HG02763 (cell line): ENCODE data around the gene CPNE1.
"Not testable (repeated sequence)": the region's sequence is repeated elsewhere in the genome, so short reads cannot be mapped to it uniquely, and the experiment has no call there.

Experiments used
- ATAC-seq: cut with Tn5 transposase; IDR thresholded peaks from one replicate; pipeline ENCODE4 v1.9.1; 2021; ENCODE audit warnings: mild to moderate bottlenecking, moderate library complexity; ENCODE audit not compliant: unreplicated experiment

Gene CPNE1

DNA sequence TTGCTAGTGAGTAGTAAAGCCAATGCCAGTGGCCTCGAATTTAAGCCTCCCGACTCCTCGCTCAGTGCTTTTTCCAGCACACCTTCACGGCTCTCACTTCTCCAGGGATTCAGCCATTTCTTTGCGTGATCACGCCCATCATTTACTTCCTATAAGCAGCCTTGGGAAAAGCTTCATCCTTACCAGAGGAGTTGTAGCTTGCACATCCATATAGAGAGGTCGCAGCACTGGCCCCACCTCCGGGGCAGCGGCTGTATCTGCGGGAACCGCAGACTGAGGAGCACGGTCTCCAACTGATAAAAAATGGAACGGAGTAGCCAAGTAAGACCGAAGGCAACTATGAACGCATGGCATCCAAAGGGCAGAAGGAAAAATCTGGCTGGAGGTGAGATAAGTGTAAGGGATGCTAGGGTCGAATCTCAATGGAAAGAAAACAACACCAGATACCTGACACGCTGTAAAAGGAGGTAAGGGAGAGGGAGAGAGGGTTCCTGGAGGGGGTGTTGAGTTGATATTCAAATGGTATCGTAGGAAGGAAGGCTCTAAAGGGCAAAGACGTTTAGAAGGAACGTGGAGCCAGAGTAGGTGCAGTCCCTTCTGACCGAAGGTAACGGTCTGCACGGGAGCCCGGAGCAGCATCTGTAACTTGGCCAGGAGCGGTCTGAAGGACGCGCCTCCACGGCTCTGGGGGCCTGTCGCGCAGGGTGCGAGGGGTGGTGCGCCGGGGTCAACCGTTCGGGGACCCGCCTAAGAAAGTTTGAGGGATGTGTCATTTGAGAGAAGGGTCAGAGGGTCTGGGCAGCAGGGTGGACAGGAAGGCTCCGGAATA lies 33.8 kb upstream of the CPNE1 start:
- peak; percentile 12 for ATAC-seq

DNA sequence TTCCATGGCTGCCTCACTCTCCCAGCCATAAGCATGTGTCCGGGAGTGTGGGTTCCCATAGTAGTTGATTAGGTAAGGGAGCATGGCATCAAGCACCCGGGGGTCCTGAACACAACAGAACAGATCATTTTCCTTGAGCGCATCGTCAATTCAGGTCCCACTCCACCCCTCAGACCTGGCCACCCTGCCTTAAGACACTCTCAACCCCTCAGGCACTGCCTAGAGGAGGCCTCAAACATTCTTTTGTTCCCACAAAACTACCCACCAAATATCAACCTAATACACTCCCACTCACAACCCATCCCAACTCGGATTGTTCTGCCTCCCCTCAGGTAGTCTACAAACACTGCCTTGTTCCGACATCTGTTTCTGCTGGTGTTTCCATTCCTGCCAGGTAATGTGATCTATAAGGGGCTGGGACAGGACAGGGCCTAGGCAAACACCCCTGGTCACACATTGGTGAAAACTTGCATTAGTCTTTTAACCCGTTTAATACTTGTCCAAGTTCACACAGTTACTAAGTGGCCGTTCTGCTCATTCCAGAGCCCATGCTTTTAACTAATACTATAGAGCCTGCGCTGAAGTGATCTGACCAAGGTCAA lies 33.1 kb upstream of the CPNE1 start:
- ATAC-seq: no peak

DNA sequence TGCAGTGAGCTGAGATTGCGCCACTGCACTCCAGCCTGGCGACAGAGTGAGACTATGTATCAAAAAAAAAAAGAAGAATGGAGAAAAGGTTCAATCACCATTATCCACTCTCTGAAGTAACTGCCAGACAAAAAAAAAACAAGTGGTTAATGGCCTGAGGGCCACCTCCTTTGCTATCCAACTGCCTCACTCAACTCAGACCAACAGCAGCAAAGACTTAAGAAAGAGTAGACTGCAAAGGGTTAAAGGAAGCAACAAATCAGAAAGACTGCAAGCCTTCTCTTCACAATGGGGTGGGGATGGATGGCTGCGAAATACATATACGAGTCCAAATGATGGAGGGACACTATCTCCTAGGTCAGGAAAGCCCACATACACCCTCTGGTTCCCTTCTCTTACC lies 31.3 kb upstream of the CPNE1 start:
- no peak for ATAC-seq

DNA sequence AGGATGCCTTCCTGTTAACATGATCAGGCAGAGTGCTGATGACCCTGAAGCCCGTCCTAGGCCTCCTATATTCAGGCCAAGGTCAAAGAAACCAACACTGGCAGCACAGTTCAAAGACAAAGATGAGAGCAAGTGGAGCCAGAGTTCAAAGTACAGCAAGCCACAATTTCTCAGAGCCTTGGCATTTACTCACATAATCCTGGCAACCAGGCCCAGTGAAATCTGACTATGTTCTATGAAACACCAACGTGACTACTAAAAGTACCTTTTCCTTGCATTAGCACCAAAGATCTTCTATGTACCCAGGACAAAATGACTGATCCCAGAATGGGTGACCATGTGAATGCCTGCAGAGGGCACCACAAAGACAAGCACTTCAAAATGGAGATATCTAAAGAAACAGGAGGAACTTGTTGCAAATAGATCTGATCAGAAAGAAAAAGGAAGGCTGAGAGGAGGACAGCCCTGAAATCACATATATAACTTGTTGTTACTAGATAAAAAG lies 30.6 kb upstream of the CPNE1 start:
- no peak for ATAC-seq

DNA sequence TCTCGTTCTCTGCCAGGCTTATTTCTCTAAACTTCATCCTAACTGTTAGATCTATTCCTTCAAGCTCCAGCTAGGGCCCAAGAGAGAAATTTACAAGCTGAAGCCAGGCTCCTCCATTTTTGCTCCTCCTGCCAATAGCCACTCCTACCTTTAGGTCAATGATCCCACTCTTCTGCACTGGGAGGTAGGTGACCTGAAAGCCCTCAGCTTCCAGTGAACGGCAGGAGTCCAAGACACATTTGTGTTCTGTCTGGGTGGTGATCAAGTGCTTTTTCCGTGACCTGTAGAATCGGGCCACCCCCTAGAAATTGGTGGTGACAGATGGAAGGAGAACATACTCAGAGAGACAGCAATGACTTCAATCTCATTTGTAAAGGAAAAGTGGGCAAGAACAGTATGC lies 25.6 kb upstream of the CPNE1 start:
- ATAC-seq: no peak

DNA sequence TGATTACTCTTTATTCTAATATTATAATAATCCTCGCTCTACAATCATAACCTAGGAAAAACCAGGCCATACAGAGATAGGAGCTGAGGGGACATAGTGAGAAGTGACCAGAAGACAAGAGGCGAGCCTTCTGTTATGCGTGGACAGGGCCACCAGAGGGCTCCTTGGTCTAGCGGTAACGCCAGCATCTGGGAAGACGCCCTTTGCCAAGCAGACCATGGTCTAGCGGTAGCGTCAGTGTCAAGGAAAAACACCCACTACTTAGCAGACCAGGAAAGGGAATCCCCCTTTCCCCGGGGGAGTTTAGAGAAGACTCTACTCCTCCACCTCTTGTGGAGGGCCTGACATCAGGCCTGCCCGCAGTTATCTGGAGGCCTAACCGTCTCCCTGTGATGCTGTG lies 22.2 kb upstream of the CPNE1 start:
- not testable (repeated sequence) for ATAC-seq

DNA sequence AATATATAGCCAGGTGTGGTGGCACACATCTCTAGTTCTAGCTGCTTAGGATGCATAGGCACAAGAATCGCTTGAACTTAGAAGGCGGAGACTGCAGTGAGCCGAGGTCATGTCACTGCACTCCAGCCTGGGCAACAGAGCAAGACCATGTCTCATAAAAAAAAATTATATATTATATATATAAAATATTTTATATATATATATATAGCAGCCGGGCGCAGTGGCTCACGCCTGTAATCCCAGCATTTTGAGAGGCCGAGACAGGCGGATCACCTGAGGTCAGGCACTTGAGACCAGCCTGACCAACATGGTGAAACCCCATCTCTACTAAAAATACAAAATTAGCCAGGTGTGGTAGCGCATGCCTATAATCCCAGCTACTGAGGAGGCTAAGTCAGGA lies 20.7 kb upstream of the CPNE1 start:
- ATAC-seq: not testable (repeated sequence)

DNA sequence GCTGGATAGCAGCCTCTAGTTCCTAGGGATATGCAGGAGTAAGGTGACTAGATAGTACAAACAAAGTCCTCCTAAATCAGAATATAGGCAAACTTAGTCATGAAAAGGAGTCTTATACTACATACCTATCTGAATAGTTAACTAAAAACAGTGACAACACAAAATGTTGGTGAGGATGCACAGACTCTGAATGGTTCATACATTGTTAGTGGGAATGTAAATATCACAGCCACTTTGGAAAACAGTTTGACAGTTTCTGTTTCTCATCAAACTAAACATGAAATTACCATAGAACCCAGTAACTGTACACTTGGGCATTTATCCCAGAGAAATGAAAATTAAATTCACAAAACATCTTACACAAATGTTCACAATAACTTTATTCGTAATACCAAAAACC lies 17.3 kb upstream of the CPNE1 start:
- no peak for ATAC-seq

DNA sequence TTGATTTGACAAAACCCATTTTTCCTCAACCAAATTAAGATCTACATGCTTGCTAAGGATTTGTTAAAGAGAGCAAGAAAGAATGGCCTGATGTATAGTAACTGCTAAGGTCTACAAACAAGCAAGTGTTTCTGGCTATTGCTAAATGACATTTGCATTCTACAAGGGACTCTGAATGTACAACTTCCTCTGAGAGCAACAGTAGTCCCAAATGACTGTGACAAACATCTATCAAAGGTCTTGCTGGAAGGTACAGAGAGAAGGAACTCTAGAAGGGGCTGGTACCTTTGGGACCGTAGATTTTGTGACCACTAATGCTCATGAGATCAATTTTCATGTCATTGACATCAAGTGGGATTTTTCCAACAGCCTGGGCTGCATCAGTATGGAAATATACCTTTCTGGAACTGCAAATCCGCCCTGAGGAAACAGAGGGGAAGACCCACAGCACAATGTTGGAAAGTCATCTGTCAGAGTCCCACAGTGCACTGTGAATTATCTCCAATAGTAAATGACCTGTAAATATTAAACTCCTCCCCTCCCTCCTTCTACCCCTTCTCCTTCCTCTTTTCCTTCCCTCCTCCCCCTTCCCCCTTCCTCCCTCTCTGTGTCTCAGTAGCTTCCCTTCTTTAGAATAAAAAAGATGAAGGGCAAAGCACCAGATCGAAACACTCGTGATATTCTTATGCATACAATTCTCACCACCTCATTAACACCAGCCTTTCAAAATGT lies 15.9 kb upstream of the CPNE1 start:
- ATAC-seq: no peak

DNA sequence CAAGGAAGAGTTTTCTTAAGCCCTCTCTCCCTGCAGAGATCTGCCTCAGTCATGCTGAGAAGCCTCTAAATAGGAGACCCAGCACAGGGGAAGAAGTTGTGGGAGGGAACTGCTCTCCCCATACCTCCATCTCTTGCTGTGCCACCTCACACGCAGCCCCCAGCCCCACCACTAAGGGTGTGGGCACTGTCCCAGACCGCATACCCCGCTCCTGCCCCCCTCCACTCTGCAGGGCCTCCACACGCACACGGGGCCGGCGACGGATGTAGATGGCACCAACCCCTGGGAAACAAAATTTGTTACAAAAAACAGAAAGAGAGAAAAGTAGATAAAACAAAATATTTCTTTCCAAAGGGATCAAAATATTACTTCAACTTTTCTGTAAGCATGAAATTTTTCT lies 10.2 kb upstream of the CPNE1 start:
- no peak for ATAC-seq

DNA sequence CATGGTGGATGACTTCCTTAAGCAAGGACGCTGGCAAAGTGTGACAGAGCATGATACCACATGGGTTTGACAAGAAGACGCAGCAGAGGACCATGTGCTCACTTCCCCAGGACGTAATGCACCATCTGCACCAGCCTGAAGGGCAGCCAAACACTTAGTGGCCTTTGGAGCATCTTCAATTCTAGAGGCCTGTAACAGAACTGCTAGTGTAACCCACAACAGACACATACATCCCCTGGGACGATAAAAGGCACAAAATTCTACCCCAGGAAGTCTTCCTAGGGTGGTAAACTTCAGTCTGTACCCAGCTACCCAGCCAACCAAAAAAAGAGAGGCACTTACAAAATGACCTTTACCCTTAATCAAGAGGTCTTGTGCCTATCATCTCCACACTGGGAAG lies 9.2 kb upstream of the CPNE1 start:
- ATAC-seq: no peak

DNA sequence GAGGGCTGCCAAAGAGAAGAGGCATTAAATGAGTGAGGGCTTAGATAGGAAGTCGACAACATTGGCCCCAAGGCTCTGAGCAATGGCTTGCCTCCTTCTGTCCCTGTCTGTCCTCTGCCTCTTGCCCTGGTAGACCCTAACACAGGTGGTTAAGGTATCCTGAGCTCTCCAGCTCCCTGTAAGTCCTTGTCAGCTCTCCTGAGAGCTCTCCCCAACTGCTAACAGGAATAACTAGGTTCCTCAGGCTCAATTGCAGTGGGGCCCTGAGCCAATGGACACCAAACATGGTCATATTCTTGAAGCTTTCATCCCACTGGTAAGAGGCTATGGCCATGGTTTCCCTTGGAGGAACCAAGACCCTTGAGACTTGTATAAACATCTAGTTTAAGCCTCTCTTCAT lies 5.0 kb upstream of the CPNE1 start:
- ATAC-seq: no peak

DNA sequence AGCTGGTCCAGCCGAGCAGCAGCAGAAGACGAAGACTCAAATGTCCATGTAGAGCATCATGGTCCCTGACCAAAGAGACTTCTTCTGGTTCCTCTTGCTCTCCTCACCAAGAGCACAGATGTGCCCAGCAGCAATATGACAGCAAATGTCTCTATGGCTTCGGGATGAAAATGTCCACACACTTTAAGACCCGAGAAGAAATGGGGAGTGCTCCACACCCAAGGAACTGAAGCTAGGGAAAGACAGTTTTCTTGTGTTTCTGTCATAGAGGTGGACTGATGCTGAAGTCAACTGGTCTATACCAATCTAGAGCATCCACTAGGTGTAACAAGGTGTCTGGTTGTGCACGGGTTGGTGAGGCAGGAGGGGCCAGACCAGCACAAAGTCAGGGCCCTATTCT lies 4.5 kb upstream of the CPNE1 start:
- no peak for ATAC-seq

DNA sequence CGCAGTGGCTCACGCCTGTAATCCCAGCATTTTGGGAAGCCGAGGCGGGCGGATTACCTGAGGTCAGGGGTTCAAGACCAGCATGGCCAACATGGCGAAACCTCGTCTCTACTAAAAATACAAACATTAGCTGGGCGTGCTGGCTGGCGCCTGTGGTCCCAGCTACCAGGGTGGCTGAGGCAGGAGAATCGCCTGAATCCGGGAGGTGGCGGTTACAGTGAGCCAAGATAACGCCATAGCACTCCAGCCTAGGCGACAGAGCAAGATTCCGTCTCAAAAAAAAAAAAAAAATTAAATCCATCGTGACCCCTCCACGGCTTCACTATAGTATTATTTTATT lies 1.2 kb upstream of the CPNE1 start:
- ATAC-seq: no peak

DNA sequence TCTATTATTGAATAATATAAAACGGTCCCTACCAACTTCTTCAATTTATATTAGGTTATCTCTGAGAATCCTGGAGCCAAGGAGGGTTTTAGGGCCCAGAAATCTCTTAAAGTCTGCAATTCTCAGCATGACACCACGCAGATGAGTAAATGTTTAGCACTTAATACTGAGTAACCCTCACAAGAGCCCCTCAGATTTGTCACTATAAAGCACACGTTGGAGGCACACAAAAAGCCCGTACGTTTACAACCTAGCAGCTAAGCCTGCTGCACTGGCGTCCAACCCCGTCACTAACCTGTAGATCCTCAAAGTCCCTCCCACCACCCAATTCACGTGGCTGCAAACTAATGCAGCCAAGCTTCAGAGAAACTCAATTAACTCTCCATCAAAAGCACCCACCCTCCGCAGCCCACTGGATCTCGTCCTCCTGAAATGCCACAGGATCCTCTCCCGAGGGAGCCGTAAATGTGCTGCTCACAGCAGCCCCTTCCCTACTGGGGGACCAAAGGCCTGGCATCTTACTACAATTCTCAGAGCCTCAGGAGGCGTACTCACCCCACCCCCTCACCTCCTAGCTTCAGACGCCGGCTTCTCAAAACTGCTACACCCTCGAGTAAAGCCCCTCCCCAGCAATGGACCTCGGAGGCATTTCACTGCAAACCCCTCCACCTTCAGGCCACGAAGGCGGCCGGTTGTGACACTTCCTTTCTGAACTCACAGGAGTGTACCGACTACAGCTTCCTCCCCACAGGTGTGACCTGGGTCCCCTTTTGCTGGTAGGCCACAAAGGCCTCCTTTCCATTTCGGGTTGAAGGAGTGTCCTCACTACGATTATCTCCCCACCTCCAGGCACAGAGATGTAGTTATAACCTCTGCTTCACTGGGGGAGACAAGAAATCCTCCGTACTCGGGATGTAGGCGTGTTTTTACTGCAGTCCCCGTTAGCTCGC lies 909 bp downstream of the CPNE1 start:
- ATAC-seq: peak; percentile 23

DNA sequence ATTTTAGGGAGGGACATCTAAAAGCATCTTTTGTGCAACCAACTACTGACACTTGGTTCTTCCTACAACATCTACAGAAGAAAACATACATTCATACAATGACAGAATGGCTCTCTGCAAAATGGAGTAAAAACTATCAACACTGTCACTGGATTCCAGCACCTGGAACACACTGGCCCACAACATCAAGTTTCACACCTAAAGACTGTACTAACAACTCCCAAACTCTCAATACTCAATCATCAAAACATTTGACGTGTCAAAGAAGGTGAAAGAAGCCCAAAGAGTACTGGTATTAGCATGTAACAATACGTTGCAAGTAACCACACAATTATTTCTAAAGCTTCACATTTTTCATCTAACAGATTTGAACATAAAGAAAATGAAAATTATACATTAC lies 2.1 kb downstream of the CPNE1 start:
- no peak for ATAC-seq

DNA sequence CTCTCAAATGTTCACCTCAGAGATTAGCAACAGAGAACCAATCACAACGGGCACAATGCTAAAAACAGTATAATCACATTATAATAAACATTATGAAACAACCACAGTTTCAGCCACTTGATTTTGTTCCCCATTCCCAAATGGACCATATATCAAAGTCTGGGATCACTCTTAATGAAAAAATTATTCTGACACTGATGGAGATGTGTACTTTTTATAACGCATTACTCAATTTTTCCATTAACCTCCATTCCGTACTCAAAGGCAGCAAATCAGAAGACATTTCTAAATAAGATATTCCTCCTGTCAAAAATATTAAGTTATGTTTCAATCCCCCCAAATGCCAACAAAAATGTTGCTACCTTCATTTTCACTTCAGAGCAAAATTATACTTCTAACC lies 2.8 kb downstream of the CPNE1 start:
- ATAC-seq: no peak

DNA sequence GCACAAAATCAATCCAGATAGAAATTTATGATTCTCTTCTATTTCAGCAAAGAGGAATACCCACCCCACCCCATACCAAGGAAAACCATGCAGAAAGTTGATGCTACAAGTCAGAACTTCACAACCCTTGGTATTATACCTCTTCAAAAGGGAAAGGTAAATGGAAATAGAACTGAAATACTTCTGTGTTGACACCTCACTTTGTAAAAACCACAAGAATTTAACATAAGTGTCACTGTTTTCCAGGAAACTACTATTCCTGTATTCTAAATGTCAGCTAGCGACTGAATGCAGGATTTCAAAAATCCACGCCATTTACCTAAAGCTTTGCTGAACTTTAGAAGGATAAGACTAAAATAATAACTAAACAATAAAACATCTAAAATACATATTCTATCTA lies 3.6 kb downstream of the CPNE1 start:
- no peak for ATAC-seq

DNA sequence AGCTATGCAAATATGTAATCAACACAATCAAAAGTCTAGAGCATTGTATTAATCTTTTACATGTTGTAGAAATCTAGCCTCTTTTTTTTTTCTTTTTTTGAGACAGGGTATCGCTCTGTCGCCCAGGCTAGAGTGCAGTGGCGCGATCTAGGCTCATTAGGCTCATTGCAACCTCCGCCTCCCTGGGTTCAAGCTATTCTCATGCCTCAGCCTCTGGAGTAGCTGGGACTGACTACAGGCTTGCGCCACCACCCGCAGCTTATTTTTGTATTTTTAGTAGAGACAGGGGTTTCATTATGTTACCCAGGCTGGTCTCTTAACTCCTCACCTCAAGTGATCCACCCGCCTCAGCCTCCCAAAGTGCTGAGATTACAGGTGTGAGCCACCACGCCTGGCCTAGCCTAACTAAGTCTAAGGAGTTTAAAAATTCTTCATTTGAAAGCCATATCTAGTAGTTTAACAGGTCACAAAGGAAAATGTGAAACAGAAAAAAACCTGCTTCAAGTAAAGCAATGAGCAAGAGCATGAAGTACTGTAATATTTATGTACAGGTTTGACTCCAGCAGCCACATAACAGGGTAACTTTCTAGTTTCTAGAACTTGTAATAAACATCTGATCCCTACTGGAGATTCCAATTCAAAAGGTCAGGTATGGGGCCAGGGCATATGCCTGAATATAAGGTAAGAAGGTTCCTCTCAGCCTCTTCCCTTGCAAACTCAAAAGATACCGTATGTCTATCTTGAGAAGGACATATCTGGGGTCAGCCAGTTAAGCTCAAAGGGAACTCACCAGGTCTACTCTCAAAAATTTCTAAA lies 4.4 kb downstream of the CPNE1 start:
- no peak for ATAC-seq

DNA sequence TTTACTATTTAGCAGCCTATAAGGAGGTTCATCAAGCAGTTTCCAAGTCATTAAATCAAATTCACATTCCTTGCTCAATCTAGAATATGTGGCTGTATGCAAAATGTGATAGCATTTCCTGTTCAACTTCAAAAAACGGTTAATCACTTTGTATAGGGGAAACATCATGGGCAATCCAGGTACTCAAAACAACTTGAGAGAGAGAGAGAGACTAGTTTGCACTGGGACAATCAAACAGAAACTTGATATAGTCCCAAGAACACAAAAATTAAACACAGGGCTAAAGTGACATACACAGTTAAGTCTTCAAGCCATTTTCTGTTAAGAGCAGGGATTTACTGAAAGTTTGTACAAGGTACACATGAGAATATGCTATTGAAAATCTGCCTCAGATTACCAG lies 7.4 kb downstream of the CPNE1 start:
- ATAC-seq: no peak
